Parathyroid adenoma (tissue), 2 donors: ENCODE results near the gene SARDH.

Experiments
- H2AFZ ChIP-seq: fragments of 300-600 bp; sonication (generic); one replicate; pipeline ENCODE4 v1.7.0; 2017; ENCODE audit warnings: antibody characterized with exemption, mild to moderate bottlenecking
- H3K27ac ChIP-seq: fragments of 300-600 bp; sonication (generic); one replicate; pipeline ENCODE4 v1.7.0; 2017
- H3K27me3 ChIP-seq: fragments of 300-600 bp; sonication (generic); one replicate; pipeline ENCODE4 v1.7.0; 2017; ENCODE audit warnings: low read length; ENCODE audit not compliant: control insufficient read depth, insufficient read depth
- H3K36me3 ChIP-seq: fragments of 300-600 bp; sonication (generic); one replicate; pipeline ENCODE4 v1.7.0; 2017; ENCODE audit warnings: low read length; ENCODE audit not compliant: control insufficient read depth, insufficient read depth
- H3K4me1 ChIP-seq: fragments of 300-600 bp; sonication (generic); one replicate; pipeline ENCODE4 v1.7.0; 2017; ENCODE audit warnings: control low read depth
- H3K4me2 ChIP-seq: fragments of 300-600 bp; sonication (generic); one replicate; pipeline ENCODE4 v1.7.0; 2017; ENCODE audit warnings: low read length
- H3K4me3 ChIP-seq: fragments of 300-600 bp; sonication (generic); one replicate; pipeline ENCODE4 v1.7.0; 2017; ENCODE audit warnings: low read depth, low read length
- H3K79me2 ChIP-seq: fragments of 300-600 bp; sonication (generic); one replicate; pipeline ENCODE4 v1.7.0; 2017; ENCODE audit warnings: control low read depth
- H3K9ac ChIP-seq: fragments of 300-600 bp; sonication (generic); one replicate; pipeline ENCODE4 v1.7.0; 2017; ENCODE audit warnings: mild to moderate bottlenecking
- H3K9me3 ChIP-seq: fragments of 300-600 bp; sonication (generic); one replicate; pipeline ENCODE4 v1.7.0; 2017; ENCODE audit warnings: low read length; ENCODE audit not compliant: control insufficient read depth
- TF ChIP-seq, protein P1 (sequence below): fragments of 300-600 bp; sonication (generic); IDR thresholded peaks from one replicate; pipeline ENCODE4 v1.7.0; 2017; ENCODE audit warnings: antibody characterized with exemption, mild to moderate bottlenecking
- donor health status: primary hyperparathyroidism.

SARDH gene

GRCh38 chr9:133727876-133728441 lies 10.2 kb downstream of the SARDH start:
- no peak overlapping the region for H3K27ac ChIP-seq
- no peaks in the 10 kb centered on the region for H3K9me3 ChIP-seq
- H3K9ac ChIP-seq = no peak overlapping the region
- no peak overlapping the region for H3K4me3 ChIP-seq
- H2AFZ ChIP-seq = no peak overlapping the region
- TF ChIP-seq, protein P1, sequence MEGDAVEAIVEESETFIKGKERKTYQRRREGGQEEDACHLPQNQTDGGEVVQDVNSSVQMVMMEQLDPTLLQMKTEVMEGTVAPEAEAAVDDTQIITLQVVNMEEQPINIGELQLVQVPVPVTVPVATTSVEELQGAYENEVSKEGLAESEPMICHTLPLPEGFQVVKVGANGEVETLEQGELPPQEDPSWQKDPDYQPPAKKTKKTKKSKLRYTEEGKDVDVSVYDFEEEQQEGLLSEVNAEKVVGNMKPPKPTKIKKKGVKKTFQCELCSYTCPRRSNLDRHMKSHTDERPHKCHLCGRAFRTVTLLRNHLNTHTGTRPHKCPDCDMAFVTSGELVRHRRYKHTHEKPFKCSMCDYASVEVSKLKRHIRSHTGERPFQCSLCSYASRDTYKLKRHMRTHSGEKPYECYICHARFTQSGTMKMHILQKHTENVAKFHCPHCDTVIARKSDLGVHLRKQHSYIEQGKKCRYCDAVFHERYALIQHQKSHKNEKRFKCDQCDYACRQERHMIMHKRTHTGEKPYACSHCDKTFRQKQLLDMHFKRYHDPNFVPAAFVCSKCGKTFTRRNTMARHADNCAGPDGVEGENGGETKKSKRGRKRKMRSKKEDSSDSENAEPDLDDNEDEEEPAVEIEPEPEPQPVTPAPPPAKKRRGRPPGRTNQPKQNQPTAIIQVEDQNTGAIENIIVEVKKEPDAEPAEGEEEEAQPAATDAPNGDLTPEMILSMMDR = no peak
- no peaks in the 10 kb centered on the region for H3K36me3 ChIP-seq
- H3K27me3 ChIP-seq = no peaks in the 10 kb centered on the region
- H3K79me2 ChIP-seq = no peaks in the 10 kb centered on the region
- H3K4me2 ChIP-seq = no peak overlapping the region
- no peaks in the 10 kb centered on the region for H3K4me1 ChIP-seq

DNA sequence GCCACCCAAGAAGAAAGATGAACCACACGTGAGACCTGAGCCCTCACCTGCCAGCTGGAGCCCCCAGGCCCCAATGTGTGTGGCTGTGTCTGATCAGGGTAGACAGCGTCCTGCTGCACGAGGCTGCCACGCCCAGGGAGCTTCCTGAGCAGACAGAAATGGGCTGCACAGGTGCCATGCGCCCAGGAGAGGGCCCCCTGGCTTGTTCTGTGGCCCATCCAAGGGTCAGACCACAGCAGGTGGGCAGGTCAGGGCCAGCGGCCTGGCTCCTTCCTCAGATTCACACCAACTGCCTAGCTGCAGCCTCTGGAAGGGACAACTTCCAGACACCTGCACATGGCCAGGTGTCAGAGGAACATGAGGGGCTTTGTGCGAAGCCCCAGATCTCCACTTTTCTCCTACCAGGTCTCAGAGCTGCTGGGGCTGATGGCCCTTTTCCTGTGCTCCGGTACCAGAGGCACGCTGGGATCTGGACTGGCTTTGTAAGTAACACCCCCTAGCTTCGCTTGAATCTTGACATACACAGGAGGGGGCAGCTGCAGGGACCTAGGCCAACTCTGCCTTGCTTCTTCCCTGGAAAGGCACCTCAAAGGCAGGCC lies 10.8 kb downstream of the SARDH start:
- Histone ChIP-seq H3K79me2 (no peaks in the 10 kb centered on the region), H3K27me3 (no peaks in the 10 kb centered on the region), H3K9me3 (no peaks in the 10 kb centered on the region), H3K36me3 (no peaks in the 10 kb centered on the region), H3K9ac (no peak overlapping the region), H3K27ac (no peak overlapping the region), H3K4me3 (no peak overlapping the region), H3K4me2 (no peak overlapping the region), H2AFZ (no peak overlapping the region), H3K4me1 (no peaks in the 10 kb centered on the region)
- TF ChIP-seq, protein P1 = no peak

- Histone ChIP-seq H3K36me3 (no peaks in the 10 kb centered on the region), H2AFZ (no peak overlapping the region), H3K27ac (no peak overlapping the region), H3K27me3 (no peaks in the 10 kb centered on the region), H3K79me2 (no peaks in the 10 kb centered on the region), H3K4me2 (no peak overlapping the region), H3K9ac (no peak overlapping the region), H3K4me1 (no peaks in the 10 kb centered on the region), H3K4me3 (no peak overlapping the region), H3K9me3 (no peaks in the 10 kb centered on the region)
- TF ChIP-seq, protein P1 = peak; percentile 16
These were observed 11.5 kb downstream of the SARDH start for GRCh38 chr9:133726401-133727276.

- Histone ChIP-seq H3K4me2 (no peak overlapping the region), H3K27ac (no peak overlapping the region), H3K36me3 (no peaks in the 10 kb centered on the region), H3K9ac (no peak overlapping the region), H3K27me3 (no peaks in the 10 kb centered on the region), H3K4me1 (no peaks in the 10 kb centered on the region), H2AFZ (no peak overlapping the region), H3K9me3 (no peaks in the 10 kb centered on the region), H3K79me2 (no peaks in the 10 kb centered on the region), H3K4me3 (no peak overlapping the region)
- TF ChIP-seq, protein P1 = no peak
These were observed 12.3 kb downstream of the SARDH start for GRCh38 chr9:133725886-133726285.
